Fibroblast of skin of left quadriceps (primary cell): ENCODE results near the gene CNTN2.

Experiments used
- DNase-seq, 2 experiments: peaks; one replicate each; pipeline ENCODE4 v3.0.0-alpha.2; 2013; ENCODE audit warnings: low read depth in 2 of 2

Gene CNTN2

DNA sequence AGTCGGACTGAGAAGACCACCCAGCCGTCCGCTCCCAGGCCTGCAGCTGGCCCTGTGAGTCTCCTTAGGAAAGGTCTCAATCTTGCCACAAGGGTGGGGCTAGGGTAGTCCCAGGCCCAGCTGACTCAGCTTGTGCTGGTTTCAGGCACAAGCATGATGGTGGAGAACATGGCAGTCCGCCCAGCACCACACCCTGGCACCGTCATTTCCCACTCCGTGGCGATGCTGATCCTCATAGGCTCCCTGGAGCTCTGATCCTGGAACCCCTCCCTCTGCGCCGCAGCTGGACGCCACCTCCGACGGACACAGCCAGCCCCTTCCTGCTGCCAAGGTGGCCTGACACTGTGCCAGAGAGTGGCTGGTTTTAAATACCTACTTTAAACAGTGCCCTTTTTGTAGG is 30.5 kb downstream of the CNTN2 start:
- DNase-seq: no peak

GRCh38 chr1:205074084-205074483 is 31.1 kb downstream of the CNTN2 start:
- DNase-seq: no peak

DNA sequence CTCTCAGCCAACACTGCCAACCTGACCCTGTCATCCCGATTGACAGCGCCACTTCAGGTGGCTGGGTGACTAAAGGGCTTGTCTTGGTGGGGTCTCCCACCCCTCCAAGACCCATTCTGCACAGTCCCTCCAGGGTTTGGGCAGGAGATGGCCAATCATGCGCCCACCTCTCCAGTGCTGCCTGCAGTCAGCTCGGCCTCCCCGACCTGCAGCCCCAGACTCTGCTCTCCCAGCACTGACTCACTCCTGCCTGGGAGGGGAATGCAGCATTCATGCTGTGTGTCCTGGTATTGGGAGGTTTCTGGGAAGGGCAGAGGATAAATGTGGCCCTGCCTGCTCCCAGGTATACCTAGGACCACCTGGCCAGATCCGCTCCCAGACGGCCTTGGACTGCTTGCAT is 31.5 kb downstream of the CNTN2 start:
- no peak for DNase-seq

DNA sequence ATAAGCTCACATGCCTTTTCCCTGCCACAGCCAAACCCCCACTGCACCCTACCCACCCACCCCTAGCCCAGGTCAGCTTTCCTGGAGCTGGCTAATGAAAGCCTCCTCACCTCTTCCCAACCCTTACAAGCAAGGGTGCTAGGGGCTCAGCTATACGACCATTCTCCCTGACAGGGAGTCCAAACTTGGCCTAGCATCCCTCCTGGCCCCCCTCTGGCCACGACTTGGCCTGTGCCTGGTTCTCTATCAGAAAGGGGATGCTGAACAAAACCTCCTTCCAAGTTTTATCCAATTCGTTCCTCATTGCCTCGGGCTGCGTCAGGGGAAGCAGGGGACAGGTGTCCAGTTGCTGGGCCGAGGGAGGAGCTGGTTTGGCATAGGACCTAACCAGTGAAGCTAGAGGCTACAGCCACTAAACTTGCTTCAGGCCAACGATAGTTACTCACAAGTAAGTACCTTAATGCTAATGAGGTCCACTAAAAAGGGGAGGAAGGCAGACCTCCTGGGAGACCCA is 32.7 kb downstream of the CNTN2 start:
- no peak for DNase-seq

DNA sequence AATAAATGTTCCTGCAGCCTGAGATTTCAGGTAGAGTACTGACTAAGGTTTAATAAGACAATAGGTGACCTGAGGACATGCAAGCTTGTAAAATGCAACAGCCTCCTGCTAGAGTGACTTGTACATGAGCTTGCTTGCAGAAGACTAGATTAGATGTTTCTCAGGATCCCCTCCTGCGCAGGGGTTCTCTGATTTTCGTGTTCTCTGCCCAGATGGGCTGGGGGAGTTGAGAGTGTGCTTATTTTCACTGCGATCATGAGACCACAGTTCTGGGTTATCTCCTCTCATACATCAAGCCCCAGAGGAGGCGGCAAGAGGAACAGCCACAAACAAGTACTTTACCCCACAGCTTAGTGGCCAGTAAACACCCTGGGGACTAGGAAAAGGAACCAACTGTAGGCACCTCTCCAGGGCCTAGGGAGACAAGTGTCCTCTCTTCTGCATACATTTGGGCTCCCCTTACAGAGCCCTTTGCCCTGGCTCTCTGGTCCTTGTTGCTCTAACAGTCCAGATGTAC is 33.3 kb downstream of the CNTN2 start:
- DNase-seq: no peak

- no peak for DNase-seq
Measured at GRCh38 chr1:205077158-205077933, 34.3 kb downstream of the CNTN2 start.

DNA sequence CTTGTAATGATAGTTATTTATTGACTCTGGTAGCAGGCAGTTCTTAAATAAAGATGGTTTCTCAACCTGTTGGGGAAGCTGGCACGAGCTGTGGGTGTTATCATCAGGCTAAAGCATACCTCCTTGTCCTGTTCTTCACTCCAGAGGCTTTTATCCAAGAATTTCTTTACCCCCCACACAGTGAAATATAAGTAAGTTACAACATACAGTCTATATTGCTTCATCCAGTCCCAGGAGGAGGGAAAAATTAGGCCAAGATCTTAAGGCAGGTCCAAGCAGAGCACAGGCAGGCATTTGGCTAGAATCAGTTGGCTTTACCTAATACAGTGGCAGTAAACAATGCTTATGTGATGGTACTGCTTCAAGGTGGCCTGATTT is 34.9 kb downstream of the CNTN2 start:
- peak; percentile 20 to 22 for DNase-seq

GRCh38 chr1:205082431-205082830 is 39.4 kb downstream of the CNTN2 start:
- DNase-seq: no peak

DNA sequence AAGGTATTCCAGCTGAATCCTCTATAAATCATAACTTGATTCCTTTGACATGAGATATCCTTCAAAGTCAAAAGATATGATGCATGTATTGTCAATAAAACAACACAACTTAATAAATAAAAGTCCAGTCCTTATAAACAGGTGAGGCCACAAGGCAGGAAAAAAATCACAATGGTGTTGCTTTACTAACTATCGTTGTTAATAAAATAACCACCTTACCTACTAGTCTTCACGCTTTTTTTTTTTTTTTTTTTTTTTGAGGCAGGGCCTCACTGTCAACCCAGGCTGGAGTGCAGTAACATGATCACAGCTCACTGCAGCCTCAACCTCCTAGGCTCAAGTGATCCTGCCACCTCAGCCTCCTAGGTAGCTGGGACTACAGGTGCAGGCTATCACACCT is 41.3 kb downstream of the CNTN2 start, which contains the start of gene TMEM81:
TMEM81 (minus strand) TSS at position 101 of the 400 bp plus-strand sequence. CDS start 140 bp downstream, outside the sequence.
- DNase-seq: no peak

- DNase-seq: no peak
Measured at GRCh38 chr1:205088341-205088740, 45.3 kb downstream of the CNTN2 start.

DNA sequence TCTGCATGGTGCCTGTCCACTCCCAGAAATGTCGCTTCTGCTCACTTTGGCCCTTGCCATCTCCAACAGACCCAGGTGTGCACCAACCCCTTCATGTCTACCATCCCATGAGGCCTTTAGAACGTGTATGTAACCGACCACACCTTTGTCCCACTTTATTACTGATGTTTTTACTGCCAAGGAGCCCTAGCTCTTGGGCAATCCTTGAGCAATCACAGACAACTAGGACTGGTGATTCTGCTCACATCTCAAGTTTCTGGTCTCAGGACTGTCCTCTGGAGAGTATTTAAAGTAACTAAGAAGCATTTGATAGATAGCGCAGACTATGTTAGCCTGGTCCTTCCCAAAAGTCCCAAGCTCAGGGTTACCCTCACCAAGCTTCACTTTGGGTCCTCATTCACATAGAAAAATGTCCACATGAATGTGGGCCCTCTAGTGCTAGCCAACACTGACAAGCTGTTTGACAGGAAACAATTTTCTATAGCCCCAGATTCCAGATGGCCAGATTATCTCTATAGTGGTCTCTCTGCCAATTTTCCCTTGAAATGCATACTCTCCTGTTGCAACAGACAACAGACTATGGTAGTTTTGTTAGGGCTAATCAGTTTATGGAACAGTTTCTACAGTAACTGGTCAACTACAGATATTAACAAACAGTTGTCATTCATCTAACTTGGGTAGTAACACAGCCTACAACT is 48.2 kb downstream of the CNTN2 start:
- DNase-seq: no peak

DNA sequence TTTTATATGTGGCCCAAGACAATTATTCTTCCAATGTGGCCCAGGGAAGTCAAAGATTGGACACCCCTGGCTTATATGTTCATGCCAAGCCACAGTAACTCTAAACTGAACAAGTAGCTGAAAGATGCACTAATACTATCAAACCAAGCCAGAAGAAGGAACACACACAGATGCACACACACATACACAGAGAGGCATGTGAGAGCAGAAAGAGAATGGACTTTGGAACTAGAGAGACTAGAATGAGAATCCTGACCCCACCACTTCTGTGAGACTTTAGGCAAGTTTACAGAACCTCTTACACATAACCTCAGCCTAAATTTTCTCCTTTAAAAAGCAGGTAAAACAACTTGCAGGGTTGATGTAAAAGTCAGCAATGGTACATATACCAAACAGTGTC is 52.4 kb downstream of the CNTN2 start:
- no peak for DNase-seq

DNA sequence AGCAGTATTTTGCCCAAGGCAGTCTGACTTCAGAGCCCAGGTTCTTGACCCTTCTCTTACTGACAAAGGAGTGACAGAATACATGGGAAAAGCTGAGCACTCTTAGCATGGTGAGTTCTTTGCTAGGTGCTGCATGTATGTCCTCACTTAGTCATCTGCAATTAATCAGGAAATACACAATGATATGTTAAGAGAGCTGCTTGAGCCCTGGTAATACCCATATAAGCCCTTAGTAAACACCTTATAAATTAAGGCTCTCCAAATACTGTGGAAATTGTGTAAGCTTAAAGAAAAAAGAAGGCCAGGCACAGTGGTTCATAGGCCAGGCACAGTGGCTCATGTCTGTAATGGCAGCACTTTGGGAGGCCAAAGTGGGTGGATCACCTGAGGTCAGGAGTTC is 55.2 kb downstream of the CNTN2 start:
- no peak for DNase-seq

GRCh38 chr1:205102404-205102803 is 59.4 kb downstream of the CNTN2 start:
- no peak for DNase-seq

DNA sequence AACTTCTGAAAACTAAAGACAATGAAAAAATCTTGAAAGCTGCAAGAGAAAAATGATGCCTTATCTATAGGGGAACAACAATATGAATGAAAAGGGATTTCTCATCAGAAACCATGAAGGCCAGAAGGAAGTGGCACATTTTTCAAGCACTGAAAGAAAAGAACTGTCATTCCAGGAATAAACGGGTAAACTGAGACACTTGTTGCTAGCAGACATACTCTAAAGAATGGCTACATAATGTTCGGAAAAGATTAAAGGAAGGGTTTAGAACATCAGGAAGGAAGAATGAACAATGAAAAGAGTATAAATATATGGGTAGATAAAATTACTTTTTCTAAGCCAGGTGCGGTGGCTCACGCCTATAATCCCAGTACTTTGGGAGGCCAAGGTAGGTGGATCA is 64.3 kb downstream of the CNTN2 start:
- DNase-seq: no peak

DNA sequence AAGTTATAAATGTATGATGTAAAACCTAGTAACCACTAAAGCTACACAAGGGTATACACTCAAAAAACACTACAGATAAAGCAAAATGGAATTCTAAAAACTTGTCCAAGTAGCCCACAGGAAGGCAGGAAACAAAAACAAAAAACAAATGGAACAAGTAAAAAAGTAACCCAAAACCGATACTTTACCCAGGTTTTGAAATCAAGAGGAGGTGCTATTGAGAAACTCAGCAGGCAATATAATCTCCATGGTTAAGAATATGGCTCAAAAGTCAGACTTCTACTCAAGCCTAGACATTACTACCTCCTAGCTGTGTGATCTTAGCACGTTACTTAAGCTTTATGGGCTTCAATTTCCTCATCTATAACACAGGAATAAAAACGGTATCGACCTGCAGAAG is 65.5 kb downstream of the CNTN2 start:
- no peak for DNase-seq

DNA sequence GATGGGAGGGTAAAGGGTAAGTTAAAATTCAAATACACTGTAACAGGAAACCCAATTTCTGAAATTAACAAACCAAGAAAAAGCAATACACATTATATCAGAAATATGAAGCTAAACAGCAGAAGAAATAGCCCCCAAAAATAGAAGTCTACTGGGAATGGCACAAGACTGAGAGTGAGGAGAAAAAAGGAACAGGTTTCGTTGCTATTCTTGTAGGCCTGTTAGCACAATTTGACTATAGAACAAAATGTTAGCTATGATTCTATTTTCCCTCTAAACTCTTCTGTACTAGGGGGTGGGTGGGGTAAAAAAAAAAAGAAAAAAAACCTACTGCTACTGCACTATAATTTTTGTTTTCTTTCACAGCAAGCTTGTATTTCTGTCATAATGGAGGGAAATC is 66.3 kb downstream of the CNTN2 start:
- DNase-seq: no peak

GRCh38 chr1:205109711-205110110 is 66.7 kb downstream of the CNTN2 start:
- DNase-seq: no peak

DNA sequence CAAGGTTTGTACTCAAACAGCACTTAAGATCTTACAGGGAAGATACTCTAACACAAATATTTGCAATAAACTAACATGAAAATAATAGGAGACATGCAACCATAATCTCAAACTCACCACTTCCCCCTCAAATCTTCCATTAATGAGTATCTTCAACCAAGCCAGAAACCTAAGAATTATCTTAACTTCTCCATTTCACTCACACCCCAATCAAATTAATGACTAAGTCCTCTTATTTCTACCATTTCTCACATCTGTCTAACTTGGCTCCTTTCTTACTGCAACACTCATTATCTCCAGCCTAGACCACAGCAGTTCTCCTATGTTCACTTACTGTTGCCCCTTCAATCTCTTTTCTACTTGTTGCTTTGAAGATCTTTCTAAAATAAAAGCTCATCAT is 68.3 kb downstream of the CNTN2 start:
- DNase-seq: no peak

GRCh38 chr1:205118752-205119151 is 75.7 kb downstream of the CNTN2 start:
- DNase-seq: no peak

DNA sequence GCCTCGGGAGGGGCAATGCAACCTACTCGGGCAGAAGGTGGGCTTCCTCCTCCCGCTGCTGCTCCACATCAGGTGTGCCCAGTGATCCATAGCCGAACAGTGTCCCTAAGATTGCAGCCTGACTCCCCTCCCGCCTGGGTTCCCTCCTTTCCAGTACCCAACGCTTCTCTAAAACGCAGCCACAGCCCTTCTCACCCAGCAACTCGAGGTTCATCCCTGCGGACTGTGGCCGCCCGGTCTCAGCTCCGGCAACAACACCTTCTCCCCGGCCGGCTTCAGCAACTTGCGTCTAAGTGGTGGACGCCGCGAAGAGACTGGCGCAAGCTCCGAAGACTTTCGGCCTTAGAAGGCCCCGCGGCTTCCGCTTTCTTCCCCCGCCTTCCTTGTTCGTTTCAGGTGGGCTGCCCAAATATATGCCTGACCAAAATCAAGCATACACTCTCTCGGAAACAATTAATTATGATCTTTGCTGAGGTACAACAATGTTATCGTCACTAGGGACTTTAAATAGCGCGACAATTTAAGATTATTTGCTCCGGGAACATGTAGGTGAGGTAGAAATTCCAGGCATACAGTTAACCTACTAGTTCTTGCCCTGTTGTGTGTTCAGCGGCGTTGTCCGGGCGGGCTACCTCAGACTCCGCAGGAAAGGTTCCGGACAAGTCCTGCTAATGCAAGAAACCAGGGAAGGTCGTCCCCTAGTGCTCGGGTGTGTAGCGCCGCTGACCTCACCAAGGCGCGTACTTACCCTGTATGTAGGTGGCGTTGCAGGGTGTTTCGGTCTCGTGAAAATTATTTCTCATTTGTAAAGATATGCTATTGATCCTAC is 78.9 kb downstream of the CNTN2 start, which contains the start of gene RBBP5:
RBBP5 (minus strand) TSS at position 319 of the 829 bp plus-strand sequence; CDS start at position 214, 105 bp downstream.
- DNase-seq: peak; percentile 95

- no peak for DNase-seq
Measured at GRCh38 chr1:205122489-205122882, 79.5 kb downstream of the CNTN2 start.
